Epithelial cell of proximal tubule (primary cell): Measurements from ENCODE around the gene FAF1. TPM values are rescaled to one million over a fixed set of nuclear protein-coding genes. Genes with fewer than 3 reads are reported as not detected.
A peak's percentile ranks its signal among the peaks of the same experiment; 100 is the strongest.

Experiments
- DNase-seq: peaks from one replicate; pipeline ENCODE4 v3.0.0-alpha.2; 2011; ENCODE audit warnings: low read depth
- H3K4me3 ChIP-seq: 2 replicates; pipeline ENCODE4 v1.5.1; 2011; ENCODE audit warnings: low read depth, mild to moderate bottlenecking, low read length
- total RNA-seq: library from RNA; depleted of rRNA; stranded (reverse); fragments of >200 nt; gene quantifications from 2 replicates; pipeline ENCODE4 v1.2.3, GENCODE V29; 2015
- TF ChIP-seq, protein P1 (sequence below): conservative IDR thresholded peaks from 2 replicates; pipeline ENCODE4 v1.5.1; 2012; ENCODE audit warnings: low read depth, mild to moderate bottlenecking, low read length

The FAF1 gene
- total RNA-seq, 1 donor from 2014 or later = 54.1 TPM

DNA sequence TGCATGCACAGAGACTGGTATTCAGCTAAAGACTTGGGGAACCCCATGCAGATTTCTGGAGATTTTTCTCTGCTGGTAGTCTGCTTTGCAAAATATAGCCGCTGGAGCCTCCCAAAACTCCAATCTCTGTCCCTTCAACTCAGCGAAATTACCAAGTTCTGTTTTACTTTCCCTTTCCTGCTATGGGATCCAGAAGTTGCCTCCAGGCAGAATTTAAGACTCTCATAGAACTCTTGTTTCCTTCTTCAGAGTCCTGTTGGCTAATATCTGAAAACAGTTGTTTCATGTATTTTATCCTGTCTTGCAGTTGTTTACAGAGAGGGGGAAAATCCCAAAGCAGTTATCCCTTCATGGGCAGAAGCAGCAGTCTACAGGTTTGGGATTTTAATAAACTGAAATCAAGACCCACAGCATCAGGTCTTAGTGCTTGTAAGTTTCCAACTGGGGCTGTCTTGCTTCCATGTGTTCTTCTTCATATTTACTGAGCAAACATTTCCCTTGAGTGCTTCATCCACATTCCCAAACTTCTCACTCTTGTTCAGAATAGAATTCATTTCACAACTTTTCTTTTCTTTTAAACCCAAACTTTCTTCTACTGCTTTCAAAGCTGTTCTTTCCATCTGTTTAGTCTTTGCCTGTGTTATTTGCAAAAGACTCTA is 315.5 kb downstream of the FAF1 start:
- no peak overlapping the region for H3K4me3 ChIP-seq
- TF ChIP-seq, protein P1, sequence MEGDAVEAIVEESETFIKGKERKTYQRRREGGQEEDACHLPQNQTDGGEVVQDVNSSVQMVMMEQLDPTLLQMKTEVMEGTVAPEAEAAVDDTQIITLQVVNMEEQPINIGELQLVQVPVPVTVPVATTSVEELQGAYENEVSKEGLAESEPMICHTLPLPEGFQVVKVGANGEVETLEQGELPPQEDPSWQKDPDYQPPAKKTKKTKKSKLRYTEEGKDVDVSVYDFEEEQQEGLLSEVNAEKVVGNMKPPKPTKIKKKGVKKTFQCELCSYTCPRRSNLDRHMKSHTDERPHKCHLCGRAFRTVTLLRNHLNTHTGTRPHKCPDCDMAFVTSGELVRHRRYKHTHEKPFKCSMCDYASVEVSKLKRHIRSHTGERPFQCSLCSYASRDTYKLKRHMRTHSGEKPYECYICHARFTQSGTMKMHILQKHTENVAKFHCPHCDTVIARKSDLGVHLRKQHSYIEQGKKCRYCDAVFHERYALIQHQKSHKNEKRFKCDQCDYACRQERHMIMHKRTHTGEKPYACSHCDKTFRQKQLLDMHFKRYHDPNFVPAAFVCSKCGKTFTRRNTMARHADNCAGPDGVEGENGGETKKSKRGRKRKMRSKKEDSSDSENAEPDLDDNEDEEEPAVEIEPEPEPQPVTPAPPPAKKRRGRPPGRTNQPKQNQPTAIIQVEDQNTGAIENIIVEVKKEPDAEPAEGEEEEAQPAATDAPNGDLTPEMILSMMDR = no peak
- DNase-seq = no peak

DNA sequence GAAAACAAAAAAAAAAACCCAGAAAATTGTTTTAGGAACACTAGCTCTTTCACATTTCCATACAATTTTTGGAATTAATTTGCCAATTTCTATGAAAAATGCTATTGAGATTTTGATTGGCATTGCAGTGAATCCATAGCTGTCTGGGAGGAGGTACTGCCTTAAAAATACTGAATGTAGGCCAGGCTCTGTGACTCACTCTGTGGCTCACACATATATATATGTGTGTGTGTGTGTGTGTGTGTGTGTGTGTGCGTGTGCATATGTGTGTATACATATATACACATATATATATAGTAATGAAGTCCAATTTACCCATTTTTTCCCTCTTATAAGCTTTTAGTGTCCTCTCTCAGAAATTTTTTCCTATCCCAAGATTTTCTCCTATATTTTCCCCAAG is 322.6 kb downstream of the FAF1 start:
- no peak for DNase-seq
- TF ChIP-seq, protein P1 = no peak
- H3K4me3 ChIP-seq = no peak overlapping the region

DNA sequence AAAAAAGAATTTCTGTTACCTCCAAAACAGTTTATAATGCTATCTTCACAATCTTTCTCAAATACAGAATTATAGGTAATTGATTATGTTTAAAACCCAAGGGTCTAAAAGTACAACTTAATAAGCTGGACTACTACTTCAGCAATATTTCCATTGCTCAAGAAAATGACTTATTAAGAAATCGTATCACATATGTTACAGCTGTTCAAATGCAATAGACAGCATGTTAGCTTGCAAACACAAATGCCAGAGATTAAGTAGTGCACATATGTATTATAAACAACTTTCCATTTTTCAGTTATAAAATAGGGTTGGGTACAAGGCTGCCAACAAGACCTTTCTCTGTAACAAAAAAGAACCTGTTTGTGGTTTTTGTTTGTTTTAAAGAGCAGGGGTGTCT is 325.8 kb downstream of the FAF1 start:
- TF ChIP-seq, protein P1 = no peak
- H3K4me3 ChIP-seq = no peak overlapping the region
- DNase-seq = no peak

DNA sequence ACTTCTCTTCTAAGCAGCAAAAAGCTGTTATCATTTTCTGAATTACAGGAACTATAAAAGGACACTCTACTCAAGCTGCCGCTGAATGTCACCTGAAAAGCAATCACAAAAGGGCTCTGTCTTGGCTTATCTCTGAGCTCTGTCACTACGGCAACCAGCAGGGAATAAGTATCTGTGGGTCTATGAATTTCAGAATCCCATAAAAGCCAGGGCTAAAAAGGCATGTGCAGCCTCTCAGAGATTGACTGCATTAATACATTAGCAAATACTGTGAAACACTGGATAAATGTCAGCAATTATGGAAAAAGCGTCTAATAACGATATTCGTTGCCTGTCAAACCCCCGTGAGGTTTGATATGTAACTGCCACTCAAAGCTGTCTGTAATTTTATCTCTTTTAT is 326.6 kb downstream of the FAF1 start:
- no peak for DNase-seq
- TF ChIP-seq, protein P1 = no peak

DNA sequence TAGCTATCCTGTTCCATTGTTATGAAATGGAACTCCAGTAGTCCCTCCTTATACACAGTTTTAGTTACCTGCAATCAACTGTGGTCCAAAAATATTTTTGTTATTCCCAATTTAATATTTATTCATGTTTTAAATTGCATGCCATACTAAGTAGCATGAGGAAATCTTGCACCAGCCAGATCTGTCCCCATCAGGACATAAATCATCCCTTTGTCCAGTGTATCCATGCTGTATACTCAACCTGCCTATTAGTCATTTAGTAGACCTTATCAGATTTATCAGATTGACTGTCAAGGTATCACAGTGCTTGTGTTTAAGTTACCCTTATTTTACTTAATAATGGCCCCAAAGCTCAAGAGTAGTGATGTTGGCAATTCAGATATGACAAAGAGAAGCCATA is 328.9 kb downstream of the FAF1 start:
- DNase-seq = no peak

More for the DNA sequence above, 326.6 kb downstream of the FAF1 start:
- H3K4me3 ChIP-seq = no peak overlapping the region

DNA sequence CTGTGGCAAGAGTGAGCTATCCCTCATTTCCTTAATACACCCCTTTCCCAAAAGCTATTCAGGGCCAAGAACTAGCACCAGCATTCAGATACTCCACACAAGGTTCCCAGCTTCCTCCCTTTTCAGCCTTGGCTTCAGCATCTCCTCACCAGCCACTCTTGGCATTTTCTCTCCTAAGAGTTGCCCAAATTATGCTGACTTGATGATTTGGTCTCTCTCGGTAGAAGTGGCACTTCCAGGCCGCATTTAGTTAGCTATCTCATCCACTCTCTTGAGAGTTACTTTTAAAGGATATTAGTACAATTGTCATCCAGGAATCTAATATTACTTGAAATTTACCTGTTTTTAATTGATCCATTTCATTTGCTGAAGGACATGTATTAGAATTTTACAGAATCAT is 337.8 kb downstream of the FAF1 start:
- no peak overlapping the region for H3K4me3 ChIP-seq
- no peak for DNase-seq
- TF ChIP-seq, protein P1 = no peak

More for the DNA sequence above, 328.9 kb downstream of the FAF1 start:
- no peak overlapping the region for H3K4me3 ChIP-seq
- TF ChIP-seq, protein P1 = no peak

DNA sequence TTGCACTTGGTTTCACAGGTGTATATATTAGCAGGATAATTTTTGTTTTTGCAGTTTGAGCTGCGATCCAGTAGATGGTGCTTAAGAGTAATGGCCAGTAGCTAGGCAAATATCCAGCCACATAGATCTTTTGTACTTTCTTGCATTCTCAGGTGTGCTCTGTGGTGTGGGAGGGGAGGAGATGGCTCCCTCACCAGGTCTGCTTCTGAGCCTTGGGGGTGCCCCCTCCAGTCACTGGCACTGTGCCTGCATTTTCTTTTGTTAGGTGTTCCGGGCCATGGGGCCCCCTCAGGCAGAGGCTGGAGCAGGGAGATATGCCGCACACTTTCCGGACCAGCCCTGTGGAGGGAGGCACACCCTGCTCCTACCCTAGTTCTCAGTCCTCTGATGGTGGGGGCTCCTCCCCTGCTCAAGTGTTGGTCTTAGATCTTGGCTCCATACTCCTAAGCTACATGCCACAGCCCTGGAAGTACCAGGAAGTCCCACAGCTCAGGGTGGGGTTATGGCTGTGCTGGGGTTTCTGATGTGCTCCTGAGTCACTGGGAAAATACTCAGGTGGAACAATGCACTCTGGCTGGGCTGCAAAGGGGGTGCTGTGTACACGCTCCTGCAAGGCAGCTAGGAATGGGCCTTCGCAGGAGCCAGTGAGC is 339.3 kb downstream of the FAF1 start:
- DNase-seq = peak; percentile 52
- TF ChIP-seq, protein P1 = peak; percentile 80
- H3K4me3 ChIP-seq = peak overlapping the region; percentile 34
